Cardiac fibroblast (primary cell): Measurements from ENCODE around the gene FAM78A.

ENCODE experiments used
- DNase-seq, 2 donors: peaks; one replicate each; pipeline versions ENCODE4 v3.0.0 to v3.0.0-alpha.2; 2010; ENCODE audit warnings: low read depth in 2 of 2
- H3K4me3 ChIP-seq, 2 donors: replicated peaks in 1 of 2; 1 replicate in 1 of 2; 2 replicates in 1 of 2; pipeline ENCODE4 v1.5.1; 2011; ENCODE audit warnings: low read depth in 2 of 2, low read length in 2 of 2, mild to moderate bottlenecking in 2 of 2, moderate library complexity in 1 of 2
- CTCF ChIP-seq: IDR thresholded peaks from one replicate; pipeline ENCODE4 v1.5.1; 2011; ENCODE audit warnings: low read depth, mild to moderate bottlenecking, low read length, inconsistent platforms

FAM78A gene

GRCh38 chr9:131279863-131280570, 3.7 kb upstream of the FAM78A start:
- H3K4me3 ChIP-seq, result no peak overlapping the region
- DNase-seq, result no peak
- no peak for TF ChIP-seq CTCF

DNA sequence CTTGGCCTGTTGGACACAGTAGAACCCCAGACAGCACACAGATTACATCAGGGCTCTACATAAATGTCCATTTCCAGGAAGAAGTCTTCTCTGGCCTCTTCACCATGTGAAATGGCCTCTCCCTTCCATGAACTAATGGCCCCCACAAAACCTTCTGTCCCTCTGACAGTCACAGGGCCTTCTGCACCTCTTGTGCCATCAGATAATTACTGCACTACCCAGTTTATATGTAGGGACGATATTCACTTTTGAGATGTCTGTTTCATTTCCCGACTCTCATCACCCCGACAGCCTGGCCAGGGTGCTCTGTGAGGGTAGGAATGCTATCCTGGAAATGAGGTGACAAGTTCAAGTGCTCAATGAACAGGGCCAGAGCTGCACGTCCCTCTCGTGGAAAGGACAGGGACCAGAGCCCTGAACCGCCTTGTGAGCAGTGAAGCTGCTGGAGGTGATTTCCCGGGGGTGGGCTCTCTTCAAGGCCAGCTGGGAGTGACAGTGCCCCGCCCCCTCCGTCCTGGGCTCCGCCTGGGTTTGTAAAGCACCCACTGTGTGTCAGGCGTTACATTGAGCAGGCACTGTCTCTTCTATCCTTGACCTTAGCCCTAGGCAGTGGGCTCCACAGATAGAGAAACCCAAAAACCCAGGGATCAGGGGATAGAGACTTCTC, 3.0 kb upstream of the FAM78A start:
- no peak for TF ChIP-seq CTCF

GRCh38 chr9:131278702-131279111, 2.4 kb upstream of the FAM78A start:
- TF ChIP-seq CTCF, result no peak
- H3K4me3 ChIP-seq, result no peak overlapping the region
- no peak for DNase-seq

More for the DNA sequence above, 3.0 kb upstream of the FAM78A start:
- DNase-seq, result no peak
- H3K4me3 ChIP-seq, result no peak overlapping the region

- DNase-seq, result peak; percentile 79 to 84
- H3K4me3 ChIP-seq, result peak overlapping the region; percentile 38 to 41
- TF ChIP-seq CTCF, result no peak
These were observed 1.8 kb upstream of the FAM78A start for GRCh38 chr9:131277910-131278701.

DNA sequence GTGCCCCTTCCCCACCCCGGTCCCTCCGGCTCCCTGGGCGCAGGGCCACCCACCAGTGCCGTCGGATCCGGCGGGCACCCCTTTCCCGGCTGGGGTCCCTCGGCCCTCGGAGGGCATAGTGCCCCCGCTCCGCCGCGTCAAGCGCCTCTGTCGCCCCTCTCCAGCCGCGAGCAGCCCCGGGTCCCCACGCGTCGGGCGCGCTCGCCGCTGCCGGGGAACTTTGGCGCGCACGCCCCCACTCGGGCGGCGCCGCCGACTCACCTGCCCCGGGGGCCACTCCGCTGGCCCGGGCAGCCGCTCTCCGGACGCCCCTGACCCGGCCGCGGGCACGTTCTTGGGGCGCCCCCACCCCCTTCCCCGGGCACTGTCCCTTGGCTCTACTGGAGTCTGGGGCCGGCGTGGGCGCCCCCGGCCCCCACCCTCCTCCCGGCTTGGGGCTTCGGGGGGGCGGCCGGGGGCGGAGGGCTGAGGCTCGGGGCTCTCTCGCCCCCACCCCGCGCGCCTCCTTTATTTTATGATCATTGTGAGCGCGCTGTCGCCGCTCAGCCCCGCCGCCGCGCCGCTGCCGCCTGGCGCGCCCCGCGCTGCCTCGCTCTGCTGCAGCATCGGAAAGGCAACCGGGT, 1.1 kb upstream of the FAM78A start:
- no peak for TF ChIP-seq CTCF
- no peak for DNase-seq
- H3K4me3 ChIP-seq, result peak overlapping the region; percentile 15 to 41

DNA sequence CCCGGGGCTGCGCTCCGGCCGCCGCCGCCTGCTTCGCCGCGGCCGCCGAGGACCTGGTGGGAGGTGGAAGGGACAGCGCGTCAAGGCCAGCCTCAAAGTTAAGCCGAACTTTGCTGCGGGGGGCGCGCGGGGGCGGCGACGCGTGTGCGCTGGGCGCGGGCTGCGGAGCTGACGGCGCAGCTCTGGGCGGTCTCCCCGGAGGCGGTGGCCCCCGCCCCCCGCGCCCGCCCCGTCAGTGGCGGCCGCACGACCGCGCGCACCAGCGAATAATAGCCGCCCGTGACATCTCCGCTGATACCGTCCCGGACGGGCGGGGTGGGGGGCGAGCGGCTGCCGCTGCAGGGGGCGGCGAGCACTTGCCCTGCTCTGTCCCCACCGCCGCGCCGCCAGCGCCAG, 579 bp upstream of the FAM78A start:
- H3K4me3 ChIP-seq, result peak overlapping the region in 1 of 2 donors; percentile 41
- DNase-seq, result no peak

More for the DNA sequence above, 579 bp upstream of the FAM78A start:
- no peak for TF ChIP-seq CTCF
